K562 (cell line): ENCODE results near the gene DYNC1I1. TPM values are rescaled to one million over a fixed set of nuclear protein-coding genes. Genes with fewer than 3 reads are reported as not detected.

Source experiments
- ATAC-seq: fragments of 200-7000 bp; cut with Tn5 transposase; 3 replicates; pipeline ENCODE4 v1.9.1; 2020; ENCODE audit warnings: moderate library complexity
- BruUV-seq: library from RNA; stranded (reverse); fragments of 400-500 nt; replicated peaks from 2 replicates; lab custom pipeline; 2021; lab: Mats Ljungman, UMichigan
- CTCF ChIA-PET: fragments of 300-600 bp; formaldehyde crosslinking; extraction: SDS; loops from one replicate; lab custom pipeline; 2021; ENCODE audit warnings: low intra/inter-chr PET ratio; lab: Yijun Ruan, JAX
- POLR2A ChIA-PET: fragments of 300-600, 350-650 bp; sonication (Branson Sonifier 250); formaldehyde crosslinking; extraction: SDS; loops from one replicate; lab custom pipeline; 2021; ENCODE audit warnings: antibody characterized with exemption, inconsistent platforms; lab: Yijun Ruan, JAX
- DNase-seq, 4 experiments: peaks; one replicate each; pipeline versions ENCODE4 v3.0.0 to v3.0.0-alpha.2; 2011 to 2018; ENCODE audit warnings: low spot score in 3 of 4, mixed read lengths in 3 of 4; ENCODE audit errors: extremely low read depth in 1 of 4
- FAIRE-seq: peaks from 2 replicates; lab custom pipeline; 2011; peaks lifted over from hg19 to GRCh38; lab: Jason Lieb, UNC
- H2AFZ ChIP-seq: 2 replicates; pipeline ENCODE4 v1.6.0; 2011; ENCODE audit warnings: low read depth, low read length, control low read depth, inconsistent platforms
- H3K27ac ChIP-seq: fragments of 200-600 bp; 3 replicates; pipeline ENCODE4 v1.8.0; 2011; ENCODE audit warnings: low read depth, mild to moderate bottlenecking, control low read depth, inconsistent platforms, low read length, moderate library complexity, mixed read lengths; ENCODE audit errors: extremely low read depth
- H3K27me3 ChIP-seq, 2 experiments: fragments of 300-600 bp in 1 of 2; 2 replicates in 1 of 2; 3 replicates in 1 of 2; pipeline versions ENCODE4 v1.6.0 to v1.8.0; 2011; ENCODE audit warnings: inconsistent platforms in 2 of 2, low read length in 2 of 2, mild to moderate bottlenecking in 1 of 2, mixed read lengths in 1 of 2, moderate library complexity in 1 of 2; ENCODE audit not compliant: control insufficient read depth in 2 of 2, insufficient read depth in 2 of 2
- H3K36me3 ChIP-seq: fragments of 300-600 bp; 3 replicates; pipeline ENCODE4 v1.8.0; 2011; ENCODE audit warnings: mild to moderate bottlenecking, low read length, inconsistent platforms; ENCODE audit not compliant: control insufficient read depth, insufficient read depth
- H3K4me1 ChIP-seq, 2 experiments: fragments of 200-600 bp in 1 of 2; replicated peaks in 1 of 2; 2 replicates in 1 of 2; 3 replicates in 1 of 2; pipeline versions ENCODE4 v1.5.1 to v1.8.0; 2011; ENCODE audit warnings: inconsistent platforms in 2 of 2, low read length in 2 of 2, mild to moderate bottlenecking in 1 of 2, mixed read lengths in 1 of 2, moderate library complexity in 1 of 2; ENCODE audit not compliant: control insufficient read depth in 2 of 2, insufficient read depth in 2 of 2
- H3K4me2 ChIP-seq: 2 replicates; pipeline ENCODE4 v1.6.1; 2011; ENCODE audit warnings: low read length, control low read depth, inconsistent platforms, mixed read lengths; ENCODE audit not compliant: insufficient read depth
- H3K4me3 ChIP-seq: fragments of 200-600 bp; sonication (generic), shearing (Covaris generic); 2 replicates; pipeline ENCODE4 v1.5.1; 2016; ENCODE audit warnings: control low read depth, inconsistent platforms
- H3K79me2 ChIP-seq: fragments of 200-600 bp; 3 replicates; pipeline ENCODE4 v1.8.0; 2011; ENCODE audit warnings: low read length, inconsistent platforms; ENCODE audit not compliant: control insufficient read depth, insufficient read depth
- H3K9ac ChIP-seq, 2 experiments: 2 replicates each; pipeline versions ENCODE4 v1.6.0 to v1.6.1; 2011; ENCODE audit warnings: low read depth in 2 of 2, low read length in 2 of 2, control low read depth in 1 of 2, inconsistent platforms in 1 of 2, mild to moderate bottlenecking in 1 of 2, mixed read lengths in 1 of 2; ENCODE audit not compliant: insufficient read depth in 1 of 2
- H3K9me1 ChIP-seq: one replicate; pipeline ENCODE4 v1.6.0; 2011; ENCODE audit warnings: inconsistent platforms, mild to moderate bottlenecking, low read length, moderate library complexity; ENCODE audit not compliant: control insufficient read depth, insufficient read depth
- H3K9me3 ChIP-seq: replicated peaks from 2 replicates; pipeline ENCODE4 v1.5.1; 2011; ENCODE audit warnings: low read depth, low read length, inconsistent platforms; ENCODE audit not compliant: control insufficient read depth, insufficient read depth
- H4K20me1 ChIP-seq: replicated peaks from 2 replicates; pipeline ENCODE4 v1.6.1; 2011; ENCODE audit warnings: low read length, inconsistent platforms, mixed read lengths; ENCODE audit not compliant: control insufficient read depth, insufficient read depth
- CBFB ChIP-seq: sonication (generic); formaldehyde crosslinking; IDR thresholded peaks from 2 replicates; pipeline ENCODE4 v1.4.0; 2020; ENCODE audit warnings: mild to moderate bottlenecking, missing genetic modification reagents
- CHD4 ChIP-seq: fragments of 200-600 bp; sonication (generic); IDR thresholded peaks from 3 replicates; pipeline ENCODE4 v1.6.1; 2012; ENCODE audit warnings: low read depth, mild to moderate bottlenecking, mixed read lengths, low read length, inconsistent platforms; ENCODE audit not compliant: insufficient read depth, insufficient replicate concordance, poor library complexity, severe bottlenecking
- MEF2A ChIP-seq: IDR thresholded peaks from 2 replicates; pipeline ENCODE4 v1.6.1; 2011; ENCODE audit warnings: low read depth, mild to moderate bottlenecking, low read length, moderate library complexity; ENCODE audit not compliant: control insufficient read depth
- NR4A1 ChIP-seq, 2 experiments: fragments of 250-450 bp in 1 of 2; fragments of 450-650 bp in 1 of 2; sonication (Bioruptor Pico) in 1 of 2; IDR thresholded peaks; 2 replicates each; pipeline versions ENCODE4 v1.4.0 to v1.6.1; 2016 to 2020; ENCODE audit warnings: mild to moderate bottlenecking in 2 of 2, missing compliant biosample characterization in 1 of 2, missing genetic modification characterization in 1 of 2, moderate library complexity in 1 of 2
- NRF1 ChIP-seq, 2 experiments: fragments of 450-650 bp; IDR thresholded peaks in 1 of 2; conservative IDR thresholded peaks in 1 of 2; 2 replicates each; pipeline ENCODE4 v1.6.1; 2014; ENCODE audit warnings: mild to moderate bottlenecking in 2 of 2
- PYGO2 ChIP-seq: fragments of 450-650 bp; IDR thresholded peaks from 2 replicates; pipeline ENCODE4 v1.6.1; 2016; ENCODE audit warnings: mild to moderate bottlenecking, missing genetic modification characterization, moderate library complexity, missing compliant biosample characterization
- RBM25 ChIP-seq: fragments of 200-400 bp; formaldehyde crosslinking; IDR thresholded peaks from 2 replicates; pipeline ENCODE4 v1.6.1; 2018; ENCODE audit warnings: low read length, low read depth, moderate library complexity; ENCODE audit not compliant: severe bottlenecking
- SIN3B ChIP-seq: fragments of 450-650 bp; IDR thresholded peaks from 2 replicates; pipeline ENCODE4 v1.6.1; 2017; ENCODE audit warnings: low read depth, mild to moderate bottlenecking, moderate library complexity
- ZNF764 ChIP-seq: fragments of 250-450 bp; sonication (Bioruptor Pico); IDR thresholded peaks from 2 replicates; pipeline ENCODE4 v1.4.0; 2020; ENCODE audit warnings: low read depth, mild to moderate bottlenecking, moderate library complexity
- in situ Hi-C: fragments of 300-500 bp; cut with MboI; formaldehyde crosslinking; loops from 4 replicates; pipeline ENCODE4 v1.15.0; 2018; ENCODE audit warnings: inconsistent platforms, mixed read lengths
- intact Hi-C: fragments of 100-400 bp; cut with micrococcal nuclease; formaldehyde crosslinking; loops from 2 replicates; pipeline ENCODE4 v1.14.2; 2022
- polyA plus RNA-seq, 8 experiments: library from polyadenylated mRNA; depleted of rRNA in 4 of 8; stranded (reverse) in 5 of 8; unstranded in 3 of 8; fragments of >200 nt; fragmentation: Nextera tagmentation in 2 of 8; fragmentation: Illumina TruSeq in 1 of 8; extraction: Ambion mirVana in 2 of 8; extraction: Trizol in 1 of 8; gene quantifications; 2 replicates each; pipeline versions ENCODE4 v1.2.1 to v1.2.3, GENCODE V29; 2011 to 2014; ENCODE audit warnings: inconsistent platforms in 1 of 8, missing spikeins in 1 of 8
- total RNA-seq, 7 experiments: library from RNA; depleted of rRNA in 6 of 7; stranded (reverse); fragments of >200 nt in 6 of 7; fragmentation: Illumina TruSeq in 2 of 7; extraction: Trizol in 2 of 7; gene quantifications; 2 replicates each; pipeline versions ENCODE4 v1.2.1 to v1.2.3, GENCODE V29; 2011 to 2021; ENCODE audit warnings: low replicate concordance in 1 of 7
- TF ChIP-seq, protein P1 (sequence below): fragments of 250-450 bp; sonication (Bioruptor Pico); IDR thresholded peaks from 2 replicates; pipeline ENCODE4 v1.8.0; 2022; ENCODE audit warnings: inconsistent platforms
- TF ChIP-seq, protein P2 (sequence below): sonication (generic); formaldehyde crosslinking; IDR thresholded peaks from 2 replicates; pipeline ENCODE4 v1.8.1; 2023; ENCODE audit warnings: mild to moderate bottlenecking, missing genetic modification reagents

DYNC1I1 gene
- total and polyA plus RNA-seq, 9 of the 15 experiments (the other 6 are each of a cell fraction or from before 2014, with no cell fraction given), result 0.22 to 1.5 (median 0.44) TPM

DNA sequence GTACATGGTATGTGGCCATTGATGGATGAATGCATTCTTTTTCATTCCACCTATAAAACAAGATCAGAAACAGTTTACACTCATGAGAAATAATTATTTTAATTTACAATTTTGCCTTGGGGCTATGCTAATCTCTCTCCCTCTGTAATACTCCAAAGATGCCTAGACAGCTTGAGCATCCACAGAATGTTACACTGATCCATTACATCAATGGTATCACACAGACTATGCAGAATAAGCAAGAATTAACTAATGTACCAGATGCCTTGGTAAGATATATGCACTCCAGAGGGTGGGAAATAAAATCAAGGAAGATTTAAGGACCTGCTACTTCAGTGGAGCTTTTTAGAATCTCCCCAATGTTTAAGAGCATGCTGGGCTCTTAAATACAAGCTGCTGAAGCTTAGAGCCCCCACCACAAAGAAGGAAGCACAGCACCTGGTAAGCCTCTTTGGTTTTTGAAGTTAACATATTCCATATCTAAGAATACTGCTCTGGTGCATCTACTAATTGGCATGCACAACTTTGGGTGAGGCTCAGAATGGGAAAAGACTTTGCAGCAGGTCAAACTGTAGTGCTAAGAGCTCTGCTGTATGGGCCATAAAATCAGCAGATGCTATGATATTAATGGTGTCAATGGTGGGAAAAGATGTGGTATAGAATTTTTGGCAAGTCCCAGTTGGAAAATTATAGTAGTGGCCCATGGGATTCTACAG lies 329.9 kb downstream of the DYNC1I1 start:
- no peaks in the 10 kb centered on the region for H3K4me1 ChIP-seq
- no peak overlapping the region for H3K27ac ChIP-seq
- no peaks in the 10 kb centered on the region for H3K36me3 ChIP-seq
- intact Hi-C loops, result no loop called here
- BruUV-seq, result no TSS peak
- H3K27me3 ChIP-seq, result no peaks in the 10 kb centered on the region; a peak in 1 of 5 replicates
- no peak overlapping the region for H3K9ac ChIP-seq
- no peaks in the 10 kb centered on the region for H4K20me1 ChIP-seq
- TF ChIP-seq SIN3B (no peak), CHD4 (no peak), PYGO2 (tag) (no peak), ZNF764 (CRISPR knock-in tag) (no peak), RBM25 (no peak), NR4A1 (CRISPR knock-in tag; IDR thresholded peaks at IDR 0.05) (no peak), NR4A1 (tag; IDR thresholded peaks at IDR 0.05) (no peak), NRF1 (conservative IDR thresholded peaks at IDR 0.05 in 1 of 2, IDR thresholded peaks at IDR 0.05 in 1 of 2) (no peak), MEF2A (no peak), CBFB (CRISPR knock-in tag) (no peak)
- TF ChIP-seq, protein P1, sequence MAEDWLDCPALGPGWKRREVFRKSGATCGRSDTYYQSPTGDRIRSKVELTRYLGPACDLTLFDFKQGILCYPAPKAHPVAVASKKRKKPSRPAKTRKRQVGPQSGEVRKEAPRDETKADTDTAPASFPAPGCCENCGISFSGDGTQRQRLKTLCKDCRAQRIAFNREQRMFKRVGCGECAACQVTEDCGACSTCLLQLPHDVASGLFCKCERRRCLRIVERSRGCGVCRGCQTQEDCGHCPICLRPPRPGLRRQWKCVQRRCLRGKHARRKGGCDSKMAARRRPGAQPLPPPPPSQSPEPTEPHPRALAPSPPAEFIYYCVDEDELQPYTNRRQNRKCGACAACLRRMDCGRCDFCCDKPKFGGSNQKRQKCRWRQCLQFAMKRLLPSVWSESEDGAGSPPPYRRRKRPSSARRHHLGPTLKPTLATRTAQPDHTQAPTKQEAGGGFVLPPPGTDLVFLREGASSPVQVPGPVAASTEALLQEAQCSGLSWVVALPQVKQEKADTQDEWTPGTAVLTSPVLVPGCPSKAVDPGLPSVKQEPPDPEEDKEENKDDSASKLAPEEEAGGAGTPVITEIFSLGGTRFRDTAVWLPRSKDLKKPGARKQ, result no peak
- TF ChIP-seq, protein P2, sequence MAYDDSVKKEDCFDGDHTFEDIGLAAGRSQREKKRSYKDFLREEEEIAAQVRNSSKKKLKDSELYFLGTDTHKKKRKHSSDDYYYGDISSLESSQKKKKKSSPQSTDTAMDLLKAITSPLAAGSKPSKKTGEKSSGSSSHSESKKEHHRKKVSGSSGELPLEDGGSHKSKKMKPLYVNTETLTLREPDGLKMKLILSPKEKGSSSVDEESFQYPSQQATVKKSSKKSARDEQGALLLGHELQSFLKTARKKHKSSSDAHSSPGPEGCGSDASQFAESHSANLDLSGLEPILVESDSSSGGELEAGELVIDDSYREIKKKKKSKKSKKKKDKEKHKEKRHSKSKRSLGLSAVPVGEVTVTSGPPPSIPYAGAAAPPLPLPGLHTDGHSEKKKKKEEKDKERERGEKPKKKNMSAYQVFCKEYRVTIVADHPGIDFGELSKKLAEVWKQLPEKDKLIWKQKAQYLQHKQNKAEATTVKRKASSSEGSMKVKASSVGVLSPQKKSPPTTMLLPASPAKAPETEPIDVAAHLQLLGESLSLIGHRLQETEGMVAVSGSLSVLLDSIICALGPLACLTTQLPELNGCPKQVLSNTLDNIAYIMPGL (CRISPR knock-in tag), result no peak
- TF ChIP-seq, all 486 proteins: peak for 0
- in situ Hi-C loops, result no loop called here
- H2AFZ ChIP-seq, result no peak overlapping the region
- no peaks in the 10 kb centered on the region for H3K79me2 ChIP-seq
- H3K4me2 ChIP-seq, result no peak overlapping the region
- no peak for DNase-seq
- FAIRE-seq, result no peak
- no peaks in the 10 kb centered on the region for H3K9me1 ChIP-seq
- ChIA-PET POLR2A (interaction anchor here (0.6 to 1.5 kb wide), 3 partner anchors 35 to 1624 kb away, joined by 3 read pairs; no protein-coding TSS in a partner anchor), CTCF (no interaction called here)
- no peak overlapping the region for H3K4me3 ChIP-seq
- ATAC-seq, result no peak
- no peaks in the 10 kb centered on the region for H3K9me3 ChIP-seq
